Astrocyte (in vitro differentiated cells and primary cell): ENCODE results near the gene SEC31A. TPM values are rescaled to one million over a fixed set of nuclear protein-coding genes. Genes with fewer than 3 reads are reported as not detected.

Source experiments
- DNase-seq: peaks from one replicate; pipeline ENCODE4 v3.0.0-alpha.2; 2010; ENCODE audit warnings: low read depth
- FAIRE-seq: peaks from 2 replicates; lab custom pipeline; 2011; peaks lifted over from hg19 to GRCh38; lab: Jason Lieb, UNC
- H2AFZ ChIP-seq: 2 replicates; pipeline ENCODE4 v1.6.0; 2012; ENCODE audit warnings: low read depth, low read length, inconsistent platforms
- H3K27ac ChIP-seq: 2 replicates; pipeline ENCODE4 v1.5.1; 2011; ENCODE audit warnings: low read depth, low read length, inconsistent platforms
- H3K27me3 ChIP-seq: 2 replicates; pipeline ENCODE4 v1.6.0; 2011; ENCODE audit warnings: low read length, inconsistent platforms; ENCODE audit not compliant: insufficient read depth
- H3K36me3 ChIP-seq: 2 replicates; pipeline ENCODE4 v1.5.1; 2011; ENCODE audit warnings: low read length, inconsistent platforms; ENCODE audit not compliant: insufficient read depth
- H3K4me1 ChIP-seq: 2 replicates; pipeline ENCODE4 v1.5.1; 2011; ENCODE audit warnings: low read length, inconsistent platforms; ENCODE audit not compliant: insufficient read depth
- H3K4me2 ChIP-seq: 2 replicates; pipeline ENCODE4 v1.6.0; 2012; ENCODE audit warnings: low read length, inconsistent platforms
- H3K4me3 ChIP-seq: 2 replicates; pipeline ENCODE4 v1.5.1; 2011; ENCODE audit warnings: low read depth, mild to moderate bottlenecking, low read length, inconsistent platforms; ENCODE audit not compliant: insufficient read depth
- H3K79me2 ChIP-seq: 2 replicates; pipeline ENCODE4 v1.6.0; 2012; ENCODE audit warnings: mild to moderate bottlenecking, low read length, inconsistent platforms; ENCODE audit not compliant: insufficient read depth
- H3K9ac ChIP-seq: 2 replicates; pipeline ENCODE4 v1.6.0; 2012; ENCODE audit warnings: mild to moderate bottlenecking, low read length, inconsistent platforms
- H3K9me3 ChIP-seq: 2 replicates; pipeline ENCODE4 v1.5.1; 2012; ENCODE audit warnings: low read depth, mild to moderate bottlenecking, low read length, inconsistent platforms; ENCODE audit not compliant: insufficient read depth
- H4K20me1 ChIP-seq: 2 replicates; pipeline ENCODE4 v1.6.0; 2012; ENCODE audit warnings: low read length, inconsistent platforms; ENCODE audit not compliant: insufficient read depth
- H3K27ac Mint-ChIP-seq: one replicate; pipeline ENCODE4 v1.8.0; 2021; ENCODE audit warnings: mild to moderate bottlenecking, mixed read lengths; ENCODE audit not compliant: unreplicated experiment
- H3K27me3 Mint-ChIP-seq: one replicate; pipeline ENCODE4 v1.8.0; 2021; ENCODE audit warnings: low read depth, mixed read lengths; ENCODE audit not compliant: unreplicated experiment
- H3K36me3 Mint-ChIP-seq: one replicate; pipeline ENCODE4 v1.8.0; 2021; ENCODE audit warnings: low read depth, mixed read lengths; ENCODE audit not compliant: unreplicated experiment
- H3K4me1 Mint-ChIP-seq: one replicate; pipeline ENCODE4 v1.8.0; 2021; ENCODE audit warnings: low read depth, mixed read lengths; ENCODE audit not compliant: unreplicated experiment
- H3K4me3 Mint-ChIP-seq: one replicate; pipeline ENCODE4 v1.8.0; 2021; ENCODE audit warnings: mild to moderate bottlenecking, moderate library complexity, mixed read lengths; ENCODE audit not compliant: unreplicated experiment
- H3K9me3 Mint-ChIP-seq: one replicate; pipeline ENCODE4 v1.8.0; 2021; ENCODE audit warnings: mild to moderate bottlenecking, mixed read lengths; ENCODE audit not compliant: unreplicated experiment
- EZH2 ChIP-seq: IDR thresholded peaks from 2 replicates; pipeline ENCODE4 v1.6.1; 2012; ENCODE audit warnings: mild to moderate bottlenecking, low read length, inconsistent platforms; ENCODE audit not compliant: insufficient read depth
- total RNA-seq: library from RNA; stranded (reverse); gene quantifications from 2 replicates; pipeline ENCODE4 v1.2.1, GENCODE V29; 2021
- TF ChIP-seq, protein P1 (sequence below): IDR thresholded peaks from 2 replicates; pipeline ENCODE4 v1.5.1; 2011; ENCODE audit warnings: low read depth, mild to moderate bottlenecking, inconsistent platforms, low read length, moderate library complexity; ENCODE audit not compliant: insufficient read depth

SEC31A gene
- total RNA-seq, 1 donor from 2014 or later = 471 TPM

DNA sequence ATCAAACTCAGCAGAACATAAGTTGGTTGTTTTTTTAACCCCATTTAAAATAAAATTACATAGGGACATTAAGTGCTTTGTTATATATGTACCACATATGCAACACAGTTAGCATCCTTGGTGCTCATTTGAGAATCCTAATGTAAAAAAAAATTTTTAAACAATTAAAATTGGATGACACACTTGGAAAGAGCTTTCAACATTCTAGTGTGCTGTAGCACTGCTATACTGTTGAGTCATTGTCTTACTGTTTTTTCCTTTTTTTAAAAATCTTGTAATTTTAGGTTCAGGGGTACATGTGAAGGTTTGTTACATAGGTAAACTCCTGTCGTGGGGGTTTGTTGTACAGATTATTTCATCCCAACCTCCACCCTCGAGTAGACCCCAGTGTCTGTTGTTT, 22.4 kb upstream of the SEC31A start:
- no peak overlapping the region for H3K4me3 ChIP-seq
- no peak overlapping the region for H3K27ac Mint-ChIP-seq
- DNase-seq (no peak), FAIRE-seq (no peak)
- H3K79me2 ChIP-seq = no peaks in the 10 kb centered on the region
- no peak for TF ChIP-seq EZH2
- TF ChIP-seq, protein P1, sequence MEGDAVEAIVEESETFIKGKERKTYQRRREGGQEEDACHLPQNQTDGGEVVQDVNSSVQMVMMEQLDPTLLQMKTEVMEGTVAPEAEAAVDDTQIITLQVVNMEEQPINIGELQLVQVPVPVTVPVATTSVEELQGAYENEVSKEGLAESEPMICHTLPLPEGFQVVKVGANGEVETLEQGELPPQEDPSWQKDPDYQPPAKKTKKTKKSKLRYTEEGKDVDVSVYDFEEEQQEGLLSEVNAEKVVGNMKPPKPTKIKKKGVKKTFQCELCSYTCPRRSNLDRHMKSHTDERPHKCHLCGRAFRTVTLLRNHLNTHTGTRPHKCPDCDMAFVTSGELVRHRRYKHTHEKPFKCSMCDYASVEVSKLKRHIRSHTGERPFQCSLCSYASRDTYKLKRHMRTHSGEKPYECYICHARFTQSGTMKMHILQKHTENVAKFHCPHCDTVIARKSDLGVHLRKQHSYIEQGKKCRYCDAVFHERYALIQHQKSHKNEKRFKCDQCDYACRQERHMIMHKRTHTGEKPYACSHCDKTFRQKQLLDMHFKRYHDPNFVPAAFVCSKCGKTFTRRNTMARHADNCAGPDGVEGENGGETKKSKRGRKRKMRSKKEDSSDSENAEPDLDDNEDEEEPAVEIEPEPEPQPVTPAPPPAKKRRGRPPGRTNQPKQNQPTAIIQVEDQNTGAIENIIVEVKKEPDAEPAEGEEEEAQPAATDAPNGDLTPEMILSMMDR = no peak
- H4K20me1 ChIP-seq = no peaks in the 10 kb centered on the region
- H3K36me3 Mint-ChIP-seq = peaks cover 3% of the 10 kb centered on the region
- no peak overlapping the region for H3K4me3 Mint-ChIP-seq
- no peaks in the 10 kb centered on the region for H3K9me3 ChIP-seq
- H3K9ac ChIP-seq = no peak overlapping the region
- H3K27me3 ChIP-seq = no peaks in the 10 kb centered on the region
- no peaks in the 10 kb centered on the region for H3K4me1 ChIP-seq
- no peaks in the 10 kb centered on the region for H3K27me3 Mint-ChIP-seq
- no peak overlapping the region for H3K4me2 ChIP-seq
- H3K27ac ChIP-seq = no peak overlapping the region
- H2AFZ ChIP-seq = no peak overlapping the region
- H3K36me3 ChIP-seq = no peaks in the 10 kb centered on the region
- H3K9me3 Mint-ChIP-seq = no peaks in the 10 kb centered on the region
- no peaks in the 10 kb centered on the region for H3K4me1 Mint-ChIP-seq

DNA sequence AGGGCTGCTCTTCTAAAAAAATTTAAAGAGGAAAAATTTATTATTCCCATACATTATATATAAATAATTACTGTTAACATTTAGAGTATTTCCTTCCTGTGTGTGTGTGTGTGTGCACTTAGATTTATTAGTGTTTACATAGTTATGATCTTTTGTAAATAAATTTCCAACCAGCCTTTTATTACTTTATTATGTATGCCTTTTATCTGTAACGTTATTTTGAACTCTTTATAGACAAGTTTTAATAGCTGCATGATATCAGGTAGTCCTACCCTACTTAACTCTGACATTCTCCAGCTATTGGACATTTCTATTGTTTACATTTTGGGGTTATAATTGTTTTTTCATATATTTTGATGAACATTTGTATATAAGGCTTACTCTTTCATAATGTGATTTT, 18.4 kb upstream of the SEC31A start:
- Histone ChIP-seq H3K4me1 (peaks cover 8% of the 10 kb centered on the region), H3K9ac (no peak overlapping the region), H2AFZ (no peak overlapping the region), H3K27ac (no peak overlapping the region), H3K4me2 (no peak overlapping the region), H3K36me3 (no peaks in the 10 kb centered on the region), H3K27me3 (no peaks in the 10 kb centered on the region), H3K9me3 (no peaks in the 10 kb centered on the region), H3K79me2 (no peaks in the 10 kb centered on the region), H4K20me1 (no peaks in the 10 kb centered on the region), H3K4me3 (no peak overlapping the region)
- Mint-ChIP-seq H3K27me3 (no peaks in the 10 kb centered on the region), H3K4me1 (peaks cover 4% of the 10 kb centered on the region), H3K36me3 (peaks cover 1% of the 10 kb centered on the region), H3K4me3 (no peak overlapping the region), H3K27ac (no peak overlapping the region), H3K9me3 (no peaks in the 10 kb centered on the region)
- DNase-seq (no peak), FAIRE-seq (no peak)
- no peak for TF ChIP-seq EZH2
- TF ChIP-seq, protein P1 = no peak

DNA sequence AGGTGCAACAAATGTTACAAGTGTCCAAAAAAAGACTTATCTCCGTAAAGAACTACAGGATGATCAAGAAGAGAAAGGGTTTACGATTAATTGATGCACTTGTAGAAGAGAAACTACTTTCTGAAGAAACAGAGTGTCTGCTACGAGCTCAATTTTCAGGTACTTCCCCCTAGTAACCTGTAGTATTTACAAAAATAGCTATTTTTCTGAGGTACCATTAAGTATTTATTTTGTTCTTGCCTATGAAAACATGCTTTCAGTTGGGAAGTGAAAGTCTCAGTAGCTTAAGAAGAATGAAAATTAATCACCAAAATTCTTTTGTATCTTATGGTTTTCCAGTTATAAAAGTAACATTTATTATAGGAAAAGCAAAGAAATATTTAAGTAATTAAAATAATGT, 15.5 kb upstream of the SEC31A start:
- H3K4me2 ChIP-seq = no peak overlapping the region
- no peak overlapping the region for H2AFZ ChIP-seq
- H3K27me3 ChIP-seq = no peaks in the 10 kb centered on the region
- Mint-ChIP-seq H3K27me3 (no peaks in the 10 kb centered on the region), H3K36me3 (peaks cover 1% of the 10 kb centered on the region), H3K4me3 (no peak overlapping the region), H3K4me1 (peaks cover 4% of the 10 kb centered on the region), H3K27ac (no peak overlapping the region), H3K9me3 (no peaks in the 10 kb centered on the region)
- TF ChIP-seq, protein P1 = no peak
- TF ChIP-seq EZH2 = no peak
- no peak for DNase-seq
- H3K9me3 ChIP-seq = no peaks in the 10 kb centered on the region
- no peak overlapping the region for H3K27ac ChIP-seq
- peaks cover 5% of the 10 kb centered on the region for H3K79me2 ChIP-seq
- H3K4me1 ChIP-seq = peaks cover 11% of the 10 kb centered on the region
- no peak overlapping the region for H3K9ac ChIP-seq
- FAIRE-seq = no peak
- no peaks in the 10 kb centered on the region for H3K36me3 ChIP-seq
- no peak overlapping the region for H3K4me3 ChIP-seq
- H4K20me1 ChIP-seq = no peaks in the 10 kb centered on the region
